CD1c-positive myeloid dendritic cell (primary cell): Measurements from ENCODE around the gene AAGAB.

Experiments used
- DNase-seq: peaks from one replicate; pipeline ENCODE4 v3.0.0-alpha.2; 2016; ENCODE audit errors: extremely low spot score

The AAGAB gene

GRCh38 chr15:67188551-67189218 lies 65.8 kb downstream of the AAGAB start:
- no peak for DNase-seq

GRCh38 chr15:67187351-67187854 lies 67.1 kb downstream of the AAGAB start:
- no peak for DNase-seq

- no peak for DNase-seq
Observed at GRCh38 chr15:67186688-67187087, 67.8 kb downstream of the AAGAB start.

GRCh38 chr15:67186226-67186649 lies 68.2 kb downstream of the AAGAB start:
- DNase-seq: peak; percentile 17

GRCh38 chr15:67185621-67186225 lies 68.7 kb downstream of the AAGAB start:
- DNase-seq: no peak

- DNase-seq: no peak
Observed at GRCh38 chr15:67185051-67185450, 69.4 kb downstream of the AAGAB start.

- DNase-seq: no peak
Observed at GRCh38 chr15:67184208-67184925, 70.1 kb downstream of the AAGAB start.

GRCh38 chr15:67183443-67184169 lies 70.9 kb downstream of the AAGAB start:
- DNase-seq: no peak

- DNase-seq: no peak
Observed at GRCh38 chr15:67181221-67181639, 73.2 kb downstream of the AAGAB start.

- DNase-seq: no peak
Observed at GRCh38 chr15:67180514-67181191, 73.8 kb downstream of the AAGAB start.

- no peak for DNase-seq
Observed at GRCh38 chr15:67180035-67180434, 74.4 kb downstream of the AAGAB start.

- DNase-seq: no peak
Observed at GRCh38 chr15:67179411-67179995, 75.0 kb downstream of the AAGAB start.

GRCh38 chr15:67178569-67179210 lies 75.8 kb downstream of the AAGAB start:
- DNase-seq: no peak

GRCh38 chr15:67177752-67178151 lies 76.7 kb downstream of the AAGAB start:
- no peak for DNase-seq

GRCh38 chr15:67176195-67176971 lies 78.1 kb downstream of the AAGAB start:
- no peak for DNase-seq

GRCh38 chr15:67175643-67176071 lies 78.8 kb downstream of the AAGAB start:
- DNase-seq: peak; percentile 79

- no peak for DNase-seq
Observed at GRCh38 chr15:67174864-67175573, 79.4 kb downstream of the AAGAB start.

- DNase-seq: no peak
Observed at GRCh38 chr15:67174446-67174845, 80.0 kb downstream of the AAGAB start.

GRCh38 chr15:67173786-67174185 lies 80.7 kb downstream of the AAGAB start:
- DNase-seq: no peak
